Superior temporal gyrus (tissue), 1 donor: ENCODE results near the gene IVNS1ABP.
"Not testable (repeated sequence)": the region's sequence is repeated elsewhere in the genome, so short reads cannot be mapped to it uniquely, and the experiment has no call there.

Experiments
- DNase-seq: peaks from one replicate; pipeline ENCODE4 v3.0.0-alpha.2; 2016; ENCODE audit errors: extremely low spot score

Gene IVNS1ABP

DNA sequence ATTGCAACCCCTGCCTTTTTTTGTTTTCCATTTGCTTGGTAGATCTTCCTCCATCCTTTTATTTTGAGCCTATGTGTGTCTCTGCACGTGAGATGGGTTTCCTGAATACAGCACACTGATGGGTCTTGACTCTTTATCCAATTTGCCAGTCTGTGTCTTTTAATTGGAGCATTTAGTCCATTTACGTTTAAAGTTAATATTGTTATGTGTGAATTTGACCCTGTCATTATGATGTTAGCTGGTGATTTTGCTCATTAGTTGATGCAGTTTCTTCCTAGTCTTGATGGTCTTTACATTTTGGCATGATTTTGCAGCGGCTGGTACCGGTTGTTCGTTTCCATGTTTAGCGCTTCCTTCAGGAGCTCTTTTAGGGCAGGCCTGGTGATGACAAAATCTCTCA, 61.4 kb downstream of the IVNS1ABP start:
- not testable (repeated sequence) for DNase-seq

DNA sequence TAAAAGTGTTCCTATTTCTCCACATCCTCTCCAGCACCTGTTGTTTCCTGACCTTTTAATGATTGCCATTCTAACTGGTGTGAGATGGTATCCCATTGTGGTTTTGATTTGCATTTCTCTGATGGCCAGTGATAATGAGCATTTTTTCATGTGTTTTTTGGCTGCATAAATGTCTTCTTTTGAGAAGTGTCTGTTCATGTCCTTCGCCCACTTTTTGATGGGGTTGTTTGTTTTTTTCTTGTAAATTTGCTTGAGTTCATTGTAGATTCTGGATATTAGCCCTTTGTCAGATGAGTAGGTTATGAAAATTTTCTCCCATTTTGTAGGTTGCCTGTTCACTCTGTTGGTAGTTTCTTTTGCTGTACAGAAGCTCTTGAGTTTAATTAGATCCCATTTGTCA, 64.6 kb downstream of the IVNS1ABP start:
- DNase-seq: not testable (repeated sequence)

- not testable (repeated sequence) for DNase-seq
These were observed 65.1 kb downstream of the IVNS1ABP start for GRCh38 chr1:185251928-185252327.

DNA sequence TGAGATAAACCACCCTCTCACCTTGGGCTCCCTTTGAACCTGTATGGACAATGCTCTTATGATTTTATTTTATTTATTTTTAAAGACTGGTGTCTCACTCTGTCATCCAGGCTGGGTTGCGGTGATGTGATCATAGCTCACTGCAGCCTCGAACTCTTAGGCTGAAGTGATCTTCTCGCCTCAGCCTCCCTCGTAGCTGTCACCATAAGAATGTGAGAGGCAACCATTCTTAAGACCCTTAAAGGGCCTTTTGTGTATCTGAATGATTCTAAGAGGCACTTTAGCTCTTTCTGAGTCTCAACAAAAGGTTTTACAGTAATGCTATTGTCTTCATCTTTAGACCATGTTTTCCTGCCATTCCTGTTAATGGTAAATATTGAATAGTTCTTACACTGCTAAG, 67.0 kb downstream of the IVNS1ABP start:
- no peak for DNase-seq

- DNase-seq: no peak
These were observed 67.5 kb downstream of the IVNS1ABP start for GRCh38 chr1:185249563-185249962.
